Measurements from ENCODE around the gene ABI3BP.

Gene ABI3BP

DNA sequence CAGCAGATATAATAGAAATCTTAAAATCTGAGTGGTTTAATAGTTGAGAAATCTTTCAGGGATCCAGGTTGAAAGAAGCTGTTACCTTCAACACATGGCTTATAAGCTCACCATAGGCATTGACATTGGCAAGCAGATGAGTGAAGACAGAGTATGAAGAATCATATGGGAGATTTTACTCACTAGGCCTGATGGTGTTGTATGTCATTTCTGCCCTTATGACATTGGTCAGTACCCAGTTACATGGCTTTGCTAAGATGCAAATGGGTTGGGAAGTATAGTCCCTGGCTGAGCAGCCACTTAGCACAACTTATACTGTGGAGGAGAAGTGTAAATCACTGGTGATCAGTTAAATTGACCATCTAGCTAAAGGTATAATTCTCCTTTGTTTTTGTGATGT is 278.0 kb downstream of the ABI3BP start:
- no peak overlapping the region for H3K4me3 ChIP-seq (ENCODE audit: control insufficient read depth, low read depth, low read length)
- TF ChIP-seq CTCF (conservative IDR thresholded peaks at IDR 0.05; ENCODE audit: control insufficient read depth, insufficient read depth, low read depth, low read length), result no peak
- no peak for DNase-seq (ENCODE audit: low read depth)

DNA sequence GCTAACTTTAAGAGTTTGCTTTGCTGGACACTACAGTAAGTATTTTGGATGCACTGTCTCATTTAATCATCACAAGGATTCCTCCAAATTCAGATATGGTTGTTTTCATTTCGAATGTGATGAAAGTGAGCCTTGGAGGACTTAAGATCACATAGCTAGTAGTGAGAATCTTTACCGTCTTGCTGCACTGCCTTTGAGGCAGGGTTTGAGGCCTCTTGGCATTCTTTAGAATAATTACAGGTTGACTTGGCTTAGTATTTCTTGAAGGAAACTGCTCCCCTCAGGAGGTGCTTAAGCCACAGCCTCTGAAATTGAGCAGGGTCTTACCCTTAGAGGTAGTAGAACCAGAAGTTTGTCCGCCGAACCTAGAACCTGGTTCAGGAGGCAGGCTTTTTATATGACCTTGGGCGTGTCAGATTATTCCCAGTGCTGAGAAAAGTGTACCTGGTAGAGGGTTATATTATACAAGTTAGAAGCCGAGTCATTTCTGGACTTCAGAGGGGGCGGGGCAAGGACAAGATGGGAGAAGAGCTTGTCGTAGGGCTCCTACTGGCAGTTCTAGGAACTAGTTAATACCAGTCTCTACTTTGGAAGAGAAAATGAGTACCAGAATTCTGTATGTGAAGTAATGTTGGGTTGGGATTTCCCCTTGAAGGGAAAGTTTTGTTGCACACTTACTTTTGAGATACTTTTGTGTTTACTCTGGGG is 282.8 kb downstream of the ABI3BP start:
- DNase-seq (ENCODE audit: low read depth), result peak; percentile 75
- peak; percentile 44 for TF ChIP-seq CTCF (conservative IDR thresholded peaks at IDR 0.05; ENCODE audit: control insufficient read depth, insufficient read depth, low read depth, low read length)
- peak overlapping the region; percentile 76 for H3K4me3 ChIP-seq (ENCODE audit: control insufficient read depth, low read depth, low read length)

- peak; percentile 37 for DNase-seq (ENCODE audit: low read depth)
- peak overlapping the region; percentile 76 for H3K4me3 ChIP-seq (ENCODE audit: control insufficient read depth, low read depth, low read length)
- no peak for TF ChIP-seq CTCF (conservative IDR thresholded peaks at IDR 0.05; ENCODE audit: control insufficient read depth, insufficient read depth, low read depth, low read length)
These were observed 283.4 kb downstream of the ABI3BP start for GRCh38 chr3:100709842-100710260.

DNA sequence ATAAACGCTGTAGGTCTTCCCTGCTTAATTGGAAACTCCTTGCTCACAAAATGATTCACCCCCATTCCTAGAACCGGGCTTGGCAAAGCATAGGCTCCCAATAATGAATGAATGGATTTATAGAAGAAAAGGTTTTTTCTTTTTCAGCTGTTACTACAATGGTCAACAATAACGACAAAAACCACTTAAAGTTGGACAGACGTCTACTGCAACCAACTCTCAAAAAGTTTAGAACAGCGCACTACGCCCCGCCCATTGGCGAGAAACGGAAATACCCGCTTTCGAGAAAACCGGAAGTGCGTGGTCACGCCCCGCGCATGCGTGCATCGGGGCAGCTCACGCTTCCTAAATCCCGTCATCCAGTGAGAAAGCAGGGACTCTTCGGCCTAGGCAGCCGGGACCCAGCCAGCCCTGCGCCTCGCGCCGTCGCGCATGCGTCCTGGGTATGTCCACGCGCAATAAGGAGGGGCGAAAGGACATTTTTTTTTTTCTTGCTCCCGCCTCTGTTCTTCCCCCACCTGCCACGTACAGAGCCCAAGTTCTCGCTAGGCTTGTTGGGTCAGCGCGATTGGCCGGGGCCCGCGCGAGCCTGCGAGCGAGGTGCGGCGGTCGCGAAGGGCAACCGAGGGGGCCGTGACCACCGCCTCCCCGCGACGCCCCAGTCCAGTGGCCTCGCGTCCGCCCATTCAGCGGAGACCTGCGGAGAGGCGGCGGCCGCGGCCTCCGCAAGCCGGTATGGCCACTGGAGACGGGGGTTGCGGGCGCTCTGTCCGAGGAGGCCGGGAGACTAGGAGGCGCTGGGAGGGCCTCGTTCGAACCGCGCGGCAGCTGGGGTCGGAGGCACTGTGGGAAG is 284.0 kb downstream of the ABI3BP start, which contains the start of gene TFG:
TFG (plus strand) TSS at position 506 of the 853 bp plus-strand sequence. CDS start 4,192 bp downstream, outside the sequence.
- no peak for TF ChIP-seq CTCF (conservative IDR thresholded peaks at IDR 0.05; ENCODE audit: control insufficient read depth, insufficient read depth, low read depth, low read length)
- H3K4me3 ChIP-seq (ENCODE audit: control insufficient read depth, low read depth, low read length), result peak within 1 kb of the TSS; percentile 76
- DNase-seq (ENCODE audit: low read depth), result peak; percentile 99

GRCh38 chr3:100708644-100708988 is 284.6 kb downstream of the ABI3BP start:
- peak overlapping the region; percentile 28 for H3K4me3 ChIP-seq (ENCODE audit: control insufficient read depth, low read depth, low read length)
- no peak for TF ChIP-seq CTCF (conservative IDR thresholded peaks at IDR 0.05; ENCODE audit: control insufficient read depth, insufficient read depth, low read depth, low read length)
- no peak for DNase-seq (ENCODE audit: low read depth)

- peak; percentile 20 for DNase-seq (ENCODE audit: low read depth)
- no peak overlapping the region for H3K4me3 ChIP-seq (ENCODE audit: control insufficient read depth, low read depth, low read length)
- no peak for TF ChIP-seq CTCF (conservative IDR thresholded peaks at IDR 0.05; ENCODE audit: control insufficient read depth, insufficient read depth, low read depth, low read length)
These were observed 286.9 kb downstream of the ABI3BP start for GRCh38 chr3:100706365-100706764.
